Activated T-helper 2 cell treated with anti-CD3 and anti-CD28 coated beads, Interferon-gamma antibody, Interleukin-2, Interleukin-4, amounts not matched to agents 10 μg/mL and 5 μg/mL and 100 μg/mL, durations not matched to agents 14 hours and 24 hours and 36 hours (primary cell): ENCODE results near the gene CAMTA2. TPM values are rescaled to one million over a fixed set of nuclear protein-coding genes. Genes with fewer than 3 reads are reported as not detected.
A peak's percentile ranks its signal among the peaks of the same experiment; 100 is the strongest.

Experiments used
- DNase-seq: peaks from one replicate; pipeline ENCODE4 v3.0.0; 2021; ENCODE audit warnings: low spot score
- H3K27ac Mint-ChIP-seq: one replicate; pipeline ENCODE4 v1.8.0; 2021; ENCODE audit warnings: mixed read lengths
- H3K27me3 Mint-ChIP-seq: one replicate; pipeline ENCODE4 v1.8.0; 2021; ENCODE audit warnings: low read depth, mixed read lengths
- H3K36me3 Mint-ChIP-seq: one replicate; pipeline ENCODE4 v1.8.0; 2021; ENCODE audit warnings: low read depth, mixed read lengths
- H3K4me1 Mint-ChIP-seq: one replicate; pipeline ENCODE4 v1.8.0; 2021; ENCODE audit warnings: low read depth, mixed read lengths
- H3K4me3 Mint-ChIP-seq: one replicate; pipeline ENCODE4 v1.8.0; 2021; ENCODE audit warnings: low read depth, mild to moderate bottlenecking, moderate library complexity, mixed read lengths
- H3K9me3 Mint-ChIP-seq: one replicate; pipeline ENCODE4 v1.8.0; 2021; ENCODE audit warnings: mixed read lengths
- intact Hi-C: fragments of 100-400 bp; cut with micrococcal nuclease; formaldehyde crosslinking; loops from one replicate; pipeline ENCODE4 v1.15.1; 2023
- total RNA-seq: library from RNA; stranded (reverse); gene quantifications from 2 replicates; pipeline ENCODE4 v1.2.3, GENCODE V29; 2022

CAMTA2 gene
- total RNA-seq, 1 donor from 2014 or later, result 92.3 TPM

DNA sequence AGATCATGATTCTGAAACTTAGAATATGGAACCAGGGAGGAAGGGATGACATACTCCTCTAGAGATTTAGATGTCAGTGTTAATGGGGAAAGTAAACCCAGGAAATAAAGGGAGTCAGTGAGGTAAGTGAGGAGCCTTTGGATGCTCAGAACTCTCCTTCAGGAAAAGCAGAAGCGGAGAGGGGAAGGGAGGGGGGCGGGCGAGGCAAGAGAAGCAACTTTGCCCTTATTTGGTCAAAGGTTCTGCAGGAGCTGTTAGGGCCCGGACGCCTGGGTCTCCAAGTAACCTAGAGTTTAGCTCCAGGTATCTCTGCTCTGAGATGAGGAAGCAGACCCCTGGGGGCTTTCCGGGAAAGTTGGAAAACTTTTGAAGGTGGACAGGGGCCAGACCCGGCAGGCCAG, 40.5 kb downstream of the CAMTA2 start:
- no peaks in the 10 kb centered on the region for H3K27me3 Mint-ChIP-seq
- H3K4me3 Mint-ChIP-seq, result peak overlapping the region; percentile 100
- H3K9me3 Mint-ChIP-seq, result no peaks in the 10 kb centered on the region
- peaks cover 55% of the 10 kb centered on the region for H3K36me3 Mint-ChIP-seq
- intact Hi-C loops, result loop anchor here (10.0 kb wide), 1 partner anchor 582 kb away; the partner anchor contains the start of gene UBE2G1
- peak overlapping the region; percentile 95 for H3K27ac Mint-ChIP-seq
- no peak for DNase-seq
- peaks cover 51% of the 10 kb centered on the region for H3K4me1 Mint-ChIP-seq

DNA sequence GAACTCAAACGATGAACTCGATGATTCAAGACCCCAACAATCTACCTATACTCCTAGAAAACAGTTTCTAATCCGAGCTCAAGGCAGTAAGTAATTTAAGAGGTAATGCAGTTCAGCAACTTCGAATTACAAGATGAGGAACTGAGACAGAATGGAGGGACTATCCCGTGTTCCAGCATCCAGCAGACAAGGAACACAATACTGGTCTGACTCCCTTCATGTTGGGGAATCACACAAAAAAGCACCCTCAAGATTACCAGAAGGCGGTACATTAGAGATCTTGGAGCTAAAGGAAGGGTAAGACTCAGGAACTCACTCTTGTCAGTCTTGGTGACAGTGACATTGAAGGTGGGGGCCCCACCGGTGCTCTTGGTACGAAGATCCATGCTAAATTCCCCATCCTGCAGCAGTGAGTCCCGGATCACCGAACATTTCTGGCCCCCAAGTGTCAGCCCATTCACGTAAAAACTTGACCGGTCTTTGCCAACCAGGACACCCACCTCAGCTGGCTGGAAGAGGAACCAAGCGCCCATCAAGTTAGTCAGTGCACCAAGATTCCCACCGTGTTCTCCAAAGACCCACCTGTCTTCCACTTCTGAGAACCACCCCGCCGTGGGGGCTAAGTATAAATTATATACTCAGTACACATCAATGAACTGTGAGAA, 41.0 kb downstream of the CAMTA2 start:
- no peaks in the 10 kb centered on the region for H3K27me3 Mint-ChIP-seq
- no peak for DNase-seq
- intact Hi-C loops, result loop anchor here (10.0 kb wide), 1 partner anchor 582 kb away; the partner anchor contains the start of gene UBE2G1
- H3K4me1 Mint-ChIP-seq, result peaks cover 56% of the 10 kb centered on the region
- peak overlapping the region; percentile 95 for H3K27ac Mint-ChIP-seq
- no peaks in the 10 kb centered on the region for H3K9me3 Mint-ChIP-seq
- H3K4me3 Mint-ChIP-seq, result peak overlapping the region; percentile 100
- peaks cover 61% of the 10 kb centered on the region for H3K36me3 Mint-ChIP-seq

DNA sequence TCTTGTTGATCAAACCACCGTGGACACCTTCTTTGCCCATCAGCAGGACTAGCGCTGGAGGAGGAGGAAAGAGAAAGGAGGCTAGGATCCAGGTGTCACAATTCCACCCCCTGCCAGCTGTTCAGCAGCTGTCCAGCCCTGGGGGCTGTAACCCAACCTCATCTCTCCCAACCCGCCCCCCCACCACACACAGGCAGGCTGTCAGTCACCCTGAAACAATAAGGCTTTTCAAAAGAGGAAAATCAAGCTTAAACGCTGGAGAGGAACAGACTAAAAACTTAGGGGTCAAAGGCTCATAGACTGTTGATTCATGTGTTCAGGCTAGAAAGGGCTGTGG, 41.6 kb downstream of the CAMTA2 start:
- H3K27me3 Mint-ChIP-seq, result no peaks in the 10 kb centered on the region
- peak overlapping the region; percentile 100 for H3K4me3 Mint-ChIP-seq
- intact Hi-C loops, result loop anchor here (2.0 to 10.0 kb wide), 2 partner anchors 37 to 581 kb away; partner anchors contain the start of gene UBE2G1

DNA sequence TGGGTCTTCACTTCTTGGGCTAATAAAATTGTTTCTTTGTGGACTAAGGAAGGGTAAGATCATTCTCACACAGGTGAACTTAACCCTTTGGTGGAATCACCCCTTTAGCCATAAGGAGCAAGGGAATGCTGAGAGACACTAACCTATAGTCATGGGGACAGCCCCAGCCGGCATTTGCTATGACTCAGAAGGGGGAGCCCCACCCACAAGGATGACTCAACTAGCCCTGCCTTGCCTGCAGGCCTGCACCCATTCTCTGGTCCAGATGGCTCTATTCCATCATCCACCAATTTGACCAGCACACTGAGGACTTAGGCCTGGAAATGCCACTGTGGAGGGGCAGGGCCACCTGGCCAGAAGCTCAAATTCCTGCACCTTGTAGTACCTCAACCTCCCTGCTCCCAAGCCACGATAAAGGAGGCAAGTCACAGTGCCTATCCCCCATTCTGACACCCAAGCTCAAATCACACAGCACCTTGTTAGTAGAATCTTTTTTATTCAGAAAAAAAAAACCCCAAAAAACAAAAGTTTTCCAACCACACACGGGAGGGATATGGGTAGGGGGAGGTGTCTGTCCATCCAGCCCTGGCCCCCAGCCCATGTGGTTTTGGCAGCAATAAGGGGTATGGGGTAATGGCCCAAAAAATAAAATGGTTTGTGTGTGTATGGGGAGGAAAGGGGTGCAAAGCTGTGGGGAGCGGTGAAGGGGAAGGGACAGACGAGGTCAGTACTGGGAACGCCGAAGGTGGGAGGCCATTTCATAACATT, 42.1 kb downstream of the CAMTA2 start:
- Mint-ChIP-seq H3K4me1 (peaks cover 52% of the 10 kb centered on the region), H3K36me3 (peaks cover 72% of the 10 kb centered on the region)

More for the DNA sequence above, 41.6 kb downstream of the CAMTA2 start:
- DNase-seq, result no peak
- Mint-ChIP-seq H3K27ac (peak overlapping the region; percentile 95), H3K36me3 (peaks cover 66% of the 10 kb centered on the region), H3K9me3 (no peaks in the 10 kb centered on the region), H3K4me1 (peaks cover 56% of the 10 kb centered on the region)

DNA sequence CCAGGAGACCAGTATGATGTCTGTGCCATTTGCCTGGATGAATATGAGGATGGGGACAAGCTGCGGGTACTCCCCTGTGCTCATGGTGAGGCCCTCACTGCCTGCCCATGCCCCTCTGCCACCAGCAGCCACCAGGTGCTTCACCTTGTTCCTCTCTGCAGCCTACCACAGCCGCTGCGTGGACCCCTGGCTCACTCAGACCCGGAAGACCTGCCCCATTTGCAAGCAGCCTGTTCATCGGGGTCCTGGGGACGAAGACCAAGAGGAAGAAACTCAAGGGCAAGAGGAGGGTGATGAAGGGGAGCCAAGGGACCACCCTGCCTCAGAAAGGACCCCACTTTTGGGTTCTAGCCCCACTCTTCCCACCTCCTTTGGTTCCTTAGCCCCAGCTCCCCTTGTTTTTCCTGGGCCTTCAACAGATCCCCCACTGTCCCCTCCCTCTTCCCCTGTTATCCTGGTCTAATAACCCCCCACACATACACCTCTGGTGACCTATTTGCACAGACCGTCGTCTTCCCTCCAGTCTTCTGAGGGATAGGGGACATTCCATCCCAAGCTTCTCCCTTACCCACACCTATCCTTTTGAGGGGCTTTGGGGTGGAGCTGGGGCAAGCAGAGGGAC, 42.8 kb downstream of the CAMTA2 start:
- H3K36me3 Mint-ChIP-seq, result peaks cover 76% of the 10 kb centered on the region
- peaks cover 52% of the 10 kb centered on the region for H3K4me1 Mint-ChIP-seq
- no peaks in the 10 kb centered on the region for H3K27me3 Mint-ChIP-seq
- intact Hi-C loops, result loop anchor here (2.0 to 10.0 kb wide), 2 partner anchors 36 to 580 kb away; partner anchors contain the start of gene UBE2G1
- H3K9me3 Mint-ChIP-seq, result no peaks in the 10 kb centered on the region
- H3K27ac Mint-ChIP-seq, result peak overlapping the region; percentile 92
- no peak for DNase-seq
- H3K4me3 Mint-ChIP-seq, result peak overlapping the region; percentile 100

More for the DNA sequence above, 42.1 kb downstream of the CAMTA2 start:
- no peaks in the 10 kb centered on the region for H3K9me3 Mint-ChIP-seq
- intact Hi-C loops, result loop anchor here (2.0 to 10.0 kb wide), 2 partner anchors 37 to 581 kb away; partner anchors contain the start of gene UBE2G1
- H3K27me3 Mint-ChIP-seq, result no peaks in the 10 kb centered on the region
- peak overlapping the region; percentile 92 for H3K27ac Mint-ChIP-seq
- peak overlapping the region; percentile 100 for H3K4me3 Mint-ChIP-seq
- DNase-seq, result peak; percentile 76

DNA sequence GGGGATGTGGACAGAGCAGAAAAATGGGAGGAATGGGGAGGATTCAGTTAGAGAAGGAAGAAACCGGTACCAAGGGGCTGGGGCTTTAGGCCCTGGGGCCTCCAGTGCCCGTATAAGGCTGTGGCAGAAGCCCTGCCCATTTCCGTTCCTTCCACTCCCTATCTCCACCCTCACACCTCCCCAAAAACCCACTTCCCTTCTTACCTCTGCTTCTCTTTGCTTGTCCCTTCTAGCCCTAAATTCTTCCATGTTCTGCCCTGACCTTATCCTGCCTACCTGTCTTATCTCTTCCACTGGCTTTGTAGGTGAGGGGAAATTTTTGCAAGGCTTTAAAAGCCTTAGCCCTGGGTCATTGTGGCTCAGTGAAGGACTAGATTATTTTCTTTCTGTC, 43.3 kb downstream of the CAMTA2 start:
- Mint-ChIP-seq H3K27ac (peak overlapping the region; percentile 92), H3K27me3 (no peaks in the 10 kb centered on the region), H3K36me3 (peaks cover 78% of the 10 kb centered on the region), H3K4me3 (peak overlapping the region; percentile 100), H3K9me3 (no peaks in the 10 kb centered on the region), H3K4me1 (peaks cover 52% of the 10 kb centered on the region)
- intact Hi-C loops, result loop anchor here (2.0 to 10.0 kb wide), 2 partner anchors 35 to 579 kb away; partner anchors contain the start of gene UBE2G1
- DNase-seq, result peak; percentile 66

DNA sequence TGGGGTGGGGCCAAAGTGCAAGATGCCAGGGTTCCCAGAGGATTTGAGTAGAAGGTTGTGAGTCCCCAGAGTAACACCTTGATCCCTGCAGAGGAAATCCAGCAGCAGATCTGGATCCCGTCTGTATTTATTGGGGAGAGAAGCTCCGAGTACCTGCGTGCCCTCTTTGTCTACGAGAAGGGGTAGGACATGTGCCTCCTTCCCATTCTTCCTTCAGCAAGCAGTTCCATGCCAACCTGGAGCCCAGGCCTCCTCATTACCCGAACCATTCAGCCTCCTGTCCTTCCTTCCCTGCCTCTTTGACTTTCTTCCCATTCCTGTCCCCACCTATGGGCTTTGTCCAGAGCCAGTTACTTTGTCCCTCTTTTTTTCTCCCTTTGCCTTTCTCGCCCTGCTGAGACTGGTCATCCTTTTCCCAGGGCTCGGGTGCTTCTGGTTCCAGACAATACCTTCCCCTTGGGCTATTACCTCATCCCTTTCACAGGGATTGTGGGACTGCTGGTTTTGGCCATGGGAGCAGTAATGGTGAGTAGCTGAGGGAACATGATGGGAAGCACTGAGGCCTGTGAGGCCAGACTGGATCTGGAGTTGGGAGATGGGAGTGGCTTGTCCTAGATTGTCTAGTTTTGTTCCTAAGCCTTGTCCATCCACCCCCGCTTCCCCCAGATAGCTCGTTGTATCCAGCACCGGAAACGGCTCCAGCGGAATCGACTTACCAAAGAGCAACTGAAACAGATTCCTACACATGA, 44.5 kb downstream of the CAMTA2 start:
- Mint-ChIP-seq H3K9me3 (no peaks in the 10 kb centered on the region), H3K36me3 (peaks cover 89% of the 10 kb centered on the region), H3K27me3 (no peaks in the 10 kb centered on the region), H3K27ac (peak overlapping the region; percentile 7), H3K4me1 (peaks cover 60% of the 10 kb centered on the region), H3K4me3 (peak overlapping the region; percentile 100)
- DNase-seq, result no peak
- intact Hi-C loops, result loop anchor here (10.0 kb wide), 1 partner anchor 578 kb away; the partner anchor contains the start of gene UBE2G1

DNA sequence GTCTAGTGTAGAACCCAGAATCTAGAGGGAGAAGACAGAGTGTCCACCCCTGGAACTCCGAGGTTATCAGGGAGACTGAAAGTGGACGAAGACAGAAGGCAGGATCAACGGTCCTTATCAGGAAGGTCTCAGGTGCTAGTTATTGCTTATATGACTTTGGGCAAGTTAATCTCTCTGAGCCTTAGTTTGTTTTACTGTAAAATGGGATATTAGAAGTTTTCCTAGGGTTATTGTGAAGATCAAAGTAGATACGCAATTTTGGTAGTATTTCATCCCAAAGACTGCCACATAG, 46.2 kb downstream of the CAMTA2 start:
- Mint-ChIP-seq H3K27ac (peak overlapping the region; percentile 87), H3K36me3 (peaks cover 88% of the 10 kb centered on the region), H3K27me3 (no peaks in the 10 kb centered on the region), H3K4me1 (peaks cover 57% of the 10 kb centered on the region), H3K9me3 (no peaks in the 10 kb centered on the region), H3K4me3 (peak overlapping the region; percentile 100)
- intact Hi-C loops, result loop anchor here (2.0 to 10.0 kb wide), 3 partner anchors 56 to 576 kb away; partner anchors contain the start of genes ARRB2, INCA1, KIF1C and UBE2G1
- no peak for DNase-seq

DNA sequence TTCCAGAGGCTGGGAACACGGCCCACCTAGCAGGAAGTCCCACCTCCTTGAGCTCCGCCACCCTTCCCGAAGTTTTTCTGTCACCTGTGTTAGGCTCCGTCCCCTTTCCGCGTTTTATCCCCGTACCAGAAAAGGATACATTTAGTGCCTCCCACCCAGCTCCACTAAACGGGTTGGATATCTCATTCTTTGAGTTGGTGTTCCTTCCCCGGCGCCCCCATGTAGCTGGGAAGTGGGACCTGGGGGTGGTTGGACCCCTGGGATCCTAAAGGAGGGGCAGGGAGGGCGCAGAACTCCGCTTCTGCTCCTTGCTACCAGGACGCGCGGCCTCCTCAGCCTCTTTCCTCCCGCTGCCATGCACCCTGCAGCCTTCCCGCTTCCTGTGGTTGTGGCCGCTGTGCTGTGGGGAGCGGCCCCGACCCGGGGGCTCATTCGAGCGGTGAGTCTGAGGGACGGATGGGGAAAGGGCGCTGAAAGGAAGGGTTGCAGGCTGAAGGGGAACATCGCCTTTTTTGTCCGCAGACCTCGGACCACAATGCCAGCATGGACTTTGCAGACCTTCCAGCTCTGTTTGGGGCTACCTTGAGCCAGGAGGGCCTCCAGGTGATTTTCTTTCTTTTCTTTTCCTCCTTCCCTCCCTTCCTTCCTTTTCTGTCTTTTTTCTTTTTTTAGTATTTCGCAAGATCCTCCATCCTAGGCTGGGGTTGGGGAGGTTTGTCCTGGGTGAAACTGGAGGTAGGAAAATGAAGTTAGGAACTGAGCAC, 46.7 kb downstream of the CAMTA2 start:
- Mint-ChIP-seq H3K4me1 (peaks cover 55% of the 10 kb centered on the region), H3K36me3 (peaks cover 86% of the 10 kb centered on the region), H3K4me3 (peak overlapping the region; percentile 100), H3K27ac (peak overlapping the region; percentile 87), H3K9me3 (no peaks in the 10 kb centered on the region), H3K27me3 (no peaks in the 10 kb centered on the region)
- intact Hi-C loops, result loop anchor here (1.0 to 10.0 kb wide), 6 partner anchors 8 to 576 kb away; partner anchors contain the start of genes ARRB2, INCA1, KIF1C and PFN1
- DNase-seq, result peak; percentile 42

DNA sequence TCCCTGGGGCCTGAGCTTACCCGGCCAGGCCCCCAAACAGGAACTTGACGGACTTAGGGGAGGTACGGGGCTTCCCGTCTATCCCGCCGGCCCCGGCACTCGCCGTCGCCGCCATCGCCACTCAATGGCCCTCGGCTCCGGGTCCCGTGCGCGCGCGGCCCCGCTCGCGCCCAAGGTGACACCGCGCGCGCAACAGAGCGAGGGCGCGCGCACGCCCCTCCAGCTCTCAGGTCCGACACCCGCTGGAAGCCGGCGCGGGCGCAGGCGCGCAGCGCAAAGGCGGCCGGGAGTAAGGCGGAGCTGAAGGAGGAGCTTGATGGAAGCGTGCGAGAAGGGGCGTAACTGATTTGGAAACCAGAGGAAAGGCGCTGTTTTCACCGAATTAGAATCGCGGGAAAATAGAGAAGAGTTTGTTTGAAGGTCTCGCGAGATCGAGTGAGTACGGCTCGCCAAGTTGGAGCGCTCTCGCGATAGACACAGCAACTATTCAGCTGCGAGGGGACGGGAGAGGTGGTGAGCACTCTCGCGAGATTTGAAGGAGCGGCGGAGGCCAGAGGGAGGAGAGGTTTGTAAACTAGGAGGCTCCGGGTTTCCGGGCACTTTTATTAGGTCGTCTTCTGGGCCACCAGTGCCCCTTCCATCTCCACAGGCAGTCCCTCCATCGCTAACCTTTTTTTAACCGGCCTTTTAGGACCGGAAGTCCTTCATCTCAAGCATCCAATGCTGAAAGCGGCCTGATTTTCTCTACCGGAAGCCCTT, 47.5 kb downstream of the CAMTA2 start, which contains the start of the genes RNF167 and SLC25A11:
TSS of gene RNF167 (plus strand) at position 473 of the 759 bp plus-strand sequence. CDS start 642 bp downstream, outside the sequence.
TSS of gene SLC25A11 (minus strand) at position 251 of the 759 bp plus-strand sequence. CDS start at position 115, 136 bp downstream.
- intact Hi-C loops, result loop anchor here (1.0 to 10.0 kb wide), 7 partner anchors 8 to 575 kb away; partner anchors contain the start of genes ARRB2, INCA1, KIF1C and PFN1
- Mint-ChIP-seq H3K4me3 (peak within 1 kb of the TSS; percentile 100), H3K36me3 (peaks cover 79% of the 10 kb centered on the region), H3K27me3 (no peaks in the 10 kb centered on the region), H3K4me1 (peaks cover 48% of the 10 kb centered on the region), H3K27ac (peak within 1 kb of the TSS; percentile 87), H3K9me3 (no peaks in the 10 kb centered on the region)
- peak; percentile 98 for DNase-seq

DNA sequence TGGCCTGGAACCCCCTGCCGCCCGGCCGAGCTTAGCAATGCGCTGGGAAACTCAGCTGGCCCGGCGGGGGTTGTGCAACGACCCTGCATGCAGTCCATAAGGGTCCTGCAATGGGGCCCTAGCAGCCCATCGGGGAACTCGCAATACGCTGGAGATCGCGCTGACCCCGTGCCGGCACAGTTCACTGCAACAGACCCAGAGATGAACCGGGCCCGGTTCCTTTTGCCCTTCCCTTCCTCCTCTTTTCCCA, 48.0 kb downstream of the CAMTA2 start:
- peak overlapping the region; percentile 100 for H3K4me3 Mint-ChIP-seq
- intact Hi-C loops, result loop anchor here (1.0 kb wide), 1 partner anchor 30 kb away; no protein-coding TSS in a partner anchor
- peaks cover 45% of the 10 kb centered on the region for H3K4me1 Mint-ChIP-seq
- DNase-seq, result no peak
- H3K27ac Mint-ChIP-seq, result peak overlapping the region; percentile 87
- H3K9me3 Mint-ChIP-seq, result no peaks in the 10 kb centered on the region
- H3K36me3 Mint-ChIP-seq, result peaks cover 75% of the 10 kb centered on the region
- no peaks in the 10 kb centered on the region for H3K27me3 Mint-ChIP-seq
